Measurements from ENCODE around the gene FRMD1. TPM values are rescaled to one million over a fixed set of nuclear protein-coding genes. Genes with fewer than 3 reads are reported as not detected.

The FRMD1 gene
- total RNA-seq, 4 donors from 2014 or later = 0.79 to 4.8 (median 1.7) TPM

DNA sequence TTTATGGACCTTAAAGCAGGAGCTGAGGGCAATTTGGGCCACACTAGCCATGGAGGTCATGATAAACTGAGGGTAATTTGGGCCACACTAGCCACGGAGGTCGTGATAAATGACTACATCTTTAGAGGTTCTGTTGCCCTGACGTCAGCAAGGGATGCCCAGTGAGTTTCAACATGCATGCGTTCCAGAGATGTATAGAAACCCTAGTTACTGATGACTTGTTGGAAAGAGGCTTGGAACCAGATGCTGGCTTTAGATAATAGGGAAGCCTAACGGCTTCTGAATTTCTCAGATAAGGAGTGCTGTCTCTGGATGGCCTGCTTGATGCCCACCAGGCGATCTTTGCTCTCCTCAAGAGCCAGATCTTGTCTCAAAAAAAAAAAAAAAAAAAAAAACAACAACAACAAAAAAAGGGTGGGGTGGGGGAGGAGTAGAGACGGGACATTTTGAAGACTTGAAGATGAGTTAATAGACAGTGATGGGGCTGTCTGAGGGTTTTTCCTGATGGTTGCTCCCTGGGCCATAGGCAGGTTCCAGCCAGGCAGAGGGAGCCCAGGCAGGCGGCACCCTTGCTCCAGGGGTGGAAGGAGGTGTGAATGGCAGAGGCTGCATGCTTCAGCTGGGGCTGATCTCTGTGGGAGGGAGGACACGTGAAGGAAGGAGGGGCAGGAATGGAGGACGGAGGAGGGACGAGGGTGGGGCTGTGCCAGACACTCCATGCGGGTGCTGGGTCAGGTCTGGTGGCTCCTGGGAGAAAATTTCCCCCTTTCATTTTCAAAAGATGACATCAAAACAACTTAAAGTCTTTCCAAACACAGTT is 27.0 kb upstream of the FRMD1 start:
- ATAC-seq (ENCODE audit: low FRiP score) (no peak), DNase-seq (ENCODE audit: low spot score) (no peak)
- TF ChIP-seq, protein P1, sequence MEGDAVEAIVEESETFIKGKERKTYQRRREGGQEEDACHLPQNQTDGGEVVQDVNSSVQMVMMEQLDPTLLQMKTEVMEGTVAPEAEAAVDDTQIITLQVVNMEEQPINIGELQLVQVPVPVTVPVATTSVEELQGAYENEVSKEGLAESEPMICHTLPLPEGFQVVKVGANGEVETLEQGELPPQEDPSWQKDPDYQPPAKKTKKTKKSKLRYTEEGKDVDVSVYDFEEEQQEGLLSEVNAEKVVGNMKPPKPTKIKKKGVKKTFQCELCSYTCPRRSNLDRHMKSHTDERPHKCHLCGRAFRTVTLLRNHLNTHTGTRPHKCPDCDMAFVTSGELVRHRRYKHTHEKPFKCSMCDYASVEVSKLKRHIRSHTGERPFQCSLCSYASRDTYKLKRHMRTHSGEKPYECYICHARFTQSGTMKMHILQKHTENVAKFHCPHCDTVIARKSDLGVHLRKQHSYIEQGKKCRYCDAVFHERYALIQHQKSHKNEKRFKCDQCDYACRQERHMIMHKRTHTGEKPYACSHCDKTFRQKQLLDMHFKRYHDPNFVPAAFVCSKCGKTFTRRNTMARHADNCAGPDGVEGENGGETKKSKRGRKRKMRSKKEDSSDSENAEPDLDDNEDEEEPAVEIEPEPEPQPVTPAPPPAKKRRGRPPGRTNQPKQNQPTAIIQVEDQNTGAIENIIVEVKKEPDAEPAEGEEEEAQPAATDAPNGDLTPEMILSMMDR (IDR thresholded peaks at IDR 0.05) = no peak

DNA sequence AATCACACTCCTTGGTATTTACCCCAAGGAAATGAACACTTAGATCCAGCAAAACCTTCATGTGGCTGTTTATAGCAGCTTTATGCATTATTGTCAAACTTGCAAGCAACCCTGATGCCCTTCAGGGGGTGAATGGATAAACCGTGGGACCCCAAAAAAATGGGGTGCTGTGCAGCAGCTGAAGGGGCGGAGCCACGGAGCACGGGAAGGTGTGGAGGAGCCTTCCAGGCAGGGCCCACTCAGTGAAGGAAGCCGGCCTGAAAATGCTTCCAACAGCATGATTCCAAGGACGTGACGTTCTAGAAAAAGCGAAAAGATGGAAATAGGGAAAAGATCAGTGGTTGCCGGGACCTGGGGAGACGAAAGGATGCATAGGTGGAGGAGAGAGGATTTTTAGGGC is 25.6 kb upstream of the FRMD1 start:
- ATAC-seq (ENCODE audit: low FRiP score) (no peak), DNase-seq (ENCODE audit: low spot score) (no peak)
- TF ChIP-seq, protein P1 (IDR thresholded peaks at IDR 0.05) = no peak

DNA sequence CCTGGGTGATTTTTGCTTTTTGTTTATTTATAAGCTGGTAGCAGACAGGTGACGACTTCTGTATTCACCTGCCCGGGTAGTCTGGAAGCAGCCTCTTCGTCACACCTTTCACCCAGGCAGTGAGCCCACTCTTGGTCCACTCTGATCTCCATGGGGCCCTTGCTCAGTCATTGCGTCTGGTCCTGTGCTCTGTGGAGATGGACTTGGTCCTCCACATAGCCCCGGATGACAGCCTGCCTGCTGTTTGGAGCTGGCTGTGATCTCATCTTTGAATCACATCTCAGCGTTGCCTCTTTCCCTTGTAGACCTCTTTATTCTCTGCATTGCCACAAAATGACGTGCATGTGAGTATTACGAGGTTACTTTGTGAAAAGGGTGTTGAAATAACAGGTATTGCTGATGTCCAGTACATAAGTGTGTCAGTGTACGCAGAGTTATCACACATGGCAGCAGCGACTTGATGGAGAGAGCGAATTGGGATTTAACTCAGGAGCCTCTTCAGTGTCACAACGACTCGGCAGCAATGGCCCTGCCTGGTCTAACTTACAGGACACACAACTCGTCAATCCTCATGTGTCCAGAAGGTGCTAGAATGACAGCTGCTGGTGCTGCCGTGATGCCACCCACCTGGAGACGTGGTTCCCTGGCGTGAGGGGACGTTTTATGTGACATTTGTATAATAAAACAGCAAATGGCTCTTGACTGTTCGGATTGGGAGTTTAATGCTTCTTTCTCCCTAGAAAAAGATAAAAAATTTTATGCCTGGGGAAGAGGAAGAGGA is 24.2 kb upstream of the FRMD1 start:
- ATAC-seq (ENCODE audit: low FRiP score) (no peak), DNase-seq (ENCODE audit: low spot score) (no peak)
- TF ChIP-seq, protein P1 (IDR thresholded peaks at IDR 0.05) = no peak

DNA sequence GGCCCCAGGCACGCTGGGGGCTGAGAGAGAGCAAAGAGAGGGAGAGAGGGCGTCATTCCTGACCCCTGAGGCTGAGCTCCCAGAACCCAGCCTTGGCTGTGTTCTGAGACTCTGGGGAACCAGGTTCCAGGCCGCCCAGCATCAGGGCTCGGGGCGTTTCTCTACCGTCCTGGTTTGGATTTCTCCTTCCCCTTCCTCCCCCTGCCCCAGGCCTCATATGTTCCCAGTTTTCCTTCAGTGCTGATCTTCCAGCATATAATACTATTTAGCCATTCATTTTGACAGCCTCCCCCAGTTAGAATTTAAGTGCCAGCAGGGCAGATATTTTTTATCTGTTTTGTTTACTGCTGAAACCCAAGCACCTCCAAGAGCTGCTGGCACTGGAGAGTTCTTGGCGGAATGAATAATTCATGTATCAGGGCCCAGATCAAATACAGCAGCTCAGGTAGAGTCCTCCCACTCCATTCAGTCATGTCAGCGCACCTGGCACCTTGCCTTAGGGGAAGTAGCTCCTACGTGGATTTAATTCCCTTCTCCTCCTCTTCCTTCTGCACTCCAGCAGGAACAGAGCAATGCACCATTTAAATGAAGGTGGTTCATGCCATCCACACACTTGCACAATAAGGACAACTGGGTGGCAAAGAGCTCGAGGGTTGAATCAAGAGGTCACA is 23.4 kb upstream of the FRMD1 start:
- ATAC-seq (ENCODE audit: low FRiP score) = no peak
- DNase-seq (ENCODE audit: low spot score) = no peak
- TF ChIP-seq, protein P1 (IDR thresholded peaks at IDR 0.05) = no peak

DNA sequence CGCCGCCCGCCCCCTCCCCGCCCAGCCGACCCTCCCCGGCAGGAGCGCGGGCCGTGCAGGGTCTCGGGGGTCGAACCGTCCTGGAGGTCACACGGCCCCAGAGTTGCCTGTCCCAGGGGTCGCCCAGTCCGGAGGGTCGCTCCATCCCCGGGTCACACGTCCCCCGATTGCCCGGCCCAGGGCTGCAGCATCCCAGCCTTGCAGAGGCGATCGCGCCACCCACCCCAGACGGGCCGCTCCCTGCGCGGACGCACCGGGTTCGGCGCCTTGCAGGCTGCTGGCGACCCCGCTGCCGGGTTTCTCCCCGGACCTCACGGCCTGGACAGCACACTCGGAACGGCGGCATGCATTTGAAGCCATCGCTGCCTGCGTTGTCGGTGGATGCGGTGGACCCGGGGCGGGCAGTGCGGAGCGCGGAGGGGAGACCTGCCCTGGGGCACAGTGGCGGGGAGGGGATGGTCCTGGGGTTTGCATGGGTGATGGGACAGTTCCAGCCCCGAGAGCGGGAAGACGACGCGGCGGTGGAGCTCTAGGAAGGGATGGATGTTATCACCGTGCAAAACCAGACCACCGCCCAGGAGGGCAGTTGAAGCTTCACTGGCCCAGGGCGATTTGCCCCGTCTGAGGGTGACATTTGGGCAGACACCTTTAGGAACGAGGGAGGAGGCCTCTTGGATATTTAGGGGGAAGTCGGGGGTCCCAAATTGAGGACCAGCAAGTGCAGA is 22.7 kb upstream of the FRMD1 start:
- ATAC-seq (ENCODE audit: low FRiP score) = no peak
- DNase-seq (ENCODE audit: low spot score) = no peak
- TF ChIP-seq, protein P1 (IDR thresholded peaks at IDR 0.05) = no peak

DNA sequence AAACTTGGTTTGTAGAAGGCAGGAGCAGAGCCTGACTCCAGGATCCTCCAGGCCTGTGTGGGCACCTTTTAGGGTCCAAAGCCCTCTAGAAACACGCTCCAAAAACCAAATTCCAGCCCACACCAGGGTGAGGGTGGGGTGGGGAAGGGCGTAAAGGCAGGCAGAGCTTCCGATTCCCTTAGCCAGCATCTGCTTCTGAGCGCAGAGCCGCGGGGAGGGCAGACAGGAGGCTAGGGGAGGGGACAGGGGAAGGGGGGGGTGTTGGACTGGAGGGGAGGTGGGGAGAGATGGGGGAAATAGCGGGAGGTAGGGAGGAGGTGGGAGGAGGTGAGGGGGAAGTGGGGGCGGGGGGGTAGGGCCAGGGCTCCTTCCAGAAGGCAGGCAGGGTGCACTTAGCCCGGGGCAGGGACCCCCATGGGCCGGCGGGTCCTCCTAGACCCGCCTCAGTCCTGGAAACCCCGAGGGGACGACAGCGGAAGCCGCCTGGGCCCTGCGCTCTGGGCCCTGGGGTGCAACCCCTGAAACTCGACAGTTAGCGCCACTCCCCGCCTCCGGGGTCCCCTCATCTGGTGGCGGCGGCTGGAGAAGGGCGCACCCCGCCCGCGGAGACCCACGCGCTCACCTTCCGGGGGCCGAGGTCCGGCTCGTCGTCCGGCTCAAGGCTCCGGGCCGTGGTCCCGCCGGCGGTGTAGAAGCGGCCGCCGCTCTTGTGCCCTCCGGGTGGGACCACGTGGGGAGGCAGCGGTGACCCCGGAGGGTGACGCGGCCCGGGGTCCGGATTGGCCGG is 22.0 kb upstream of the FRMD1 start:
- DNase-seq (ENCODE audit: low spot score) (no peak), ATAC-seq (ENCODE audit: low FRiP score) (no peak)
- TF ChIP-seq, protein P1 (IDR thresholded peaks at IDR 0.05) = no peak

All from omental fat pad (tissue), 4 donors.